NCI-H82 treated with DMSO at 0.1 percent for 48 hours (cell line): ENCODE results near the gene NEU4.
"Not testable (repeated sequence)": the region's sequence is repeated elsewhere in the genome, so short reads cannot be mapped to it uniquely, and the experiment has no call there.

Experiments used
- DNase-seq: peaks from one replicate; lab custom pipeline; 2025; ENCODE audit not compliant: unreplicated experiment; lab: John Stamatoyannopoulos, UW

The NEU4 gene

DNA sequence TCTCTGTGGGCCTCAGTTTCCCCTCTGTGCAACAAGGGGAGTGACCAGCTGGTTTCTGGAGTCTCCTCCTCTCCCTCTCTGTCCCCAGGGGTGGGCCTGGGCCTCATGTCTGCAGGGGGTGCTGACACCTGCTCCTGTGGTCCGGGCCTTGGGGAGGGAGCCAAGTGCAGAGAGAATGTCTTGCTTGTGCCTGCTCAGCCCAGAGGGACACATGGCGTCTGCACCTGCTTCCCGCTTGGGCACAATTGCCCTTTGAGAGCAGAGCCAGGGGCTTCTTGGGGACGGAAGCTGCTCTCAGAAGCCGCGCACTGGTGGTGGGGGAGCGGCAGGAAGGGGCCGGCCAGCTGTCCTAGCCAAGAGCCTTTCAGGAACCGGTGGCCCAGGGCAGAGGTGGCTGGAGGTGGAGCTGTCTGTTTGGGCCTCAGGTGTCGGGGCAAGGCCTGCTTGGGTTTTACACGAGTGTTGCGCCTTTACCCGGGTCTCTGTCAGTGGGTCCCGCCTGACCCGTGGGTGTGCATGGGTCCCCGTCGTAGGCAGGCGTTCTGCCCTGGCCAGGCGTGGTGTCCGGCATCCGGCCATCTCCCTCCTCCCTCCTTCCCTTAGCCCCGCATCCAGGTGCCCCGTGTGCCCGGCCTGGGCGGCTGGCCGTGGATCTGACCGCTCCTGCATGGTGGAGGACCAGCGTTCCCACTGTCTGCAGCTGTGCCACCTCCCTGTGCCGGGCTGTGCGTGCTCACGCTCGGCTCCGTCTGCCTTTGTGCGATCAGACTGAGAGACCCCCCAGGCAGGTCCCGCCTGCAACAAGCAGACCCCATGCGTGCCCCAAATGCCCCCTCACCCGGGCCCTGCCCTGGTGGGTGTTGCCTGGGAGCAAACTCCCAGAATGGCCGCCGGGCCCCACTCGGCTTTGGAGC lies 4.0 kb downstream of the NEU4 start:
- no peak for DNase-seq

DNA sequence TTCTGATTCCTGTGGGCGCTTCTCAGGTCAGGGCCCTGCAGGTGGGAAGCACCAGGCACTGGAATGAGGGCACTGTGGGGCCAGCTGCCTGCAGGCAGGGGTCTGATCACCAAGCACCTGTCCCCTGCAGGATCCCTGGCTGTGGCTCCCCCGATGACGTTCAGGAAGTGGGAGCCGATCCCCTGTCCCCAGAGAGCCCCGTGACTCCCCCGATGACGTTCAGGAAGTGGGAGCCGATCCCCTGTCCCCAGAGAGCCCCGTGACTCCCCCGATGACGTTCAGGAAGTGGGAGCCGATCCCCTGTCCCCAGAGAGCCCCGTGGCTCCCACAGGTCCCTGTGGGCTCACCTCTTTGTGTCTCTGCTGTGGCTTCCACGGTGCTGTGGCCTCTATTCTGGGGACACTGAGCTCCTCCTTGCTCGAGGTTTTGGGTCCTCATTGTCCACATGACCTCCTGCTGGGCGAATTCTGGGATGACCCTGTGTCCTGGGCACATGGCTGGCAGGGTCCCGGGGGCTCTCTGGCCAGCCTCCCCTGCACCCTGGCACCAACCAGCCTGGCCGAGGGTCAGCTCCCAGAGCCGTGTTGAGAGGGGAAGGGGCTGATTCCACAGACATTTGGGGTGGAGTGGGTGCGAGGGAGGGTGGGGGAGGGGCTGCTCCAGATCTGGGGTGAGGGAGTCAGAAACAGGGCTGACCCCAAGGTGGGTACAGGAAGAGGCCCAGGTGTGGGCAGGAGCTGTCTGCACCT lies 4.8 kb downstream of the NEU4 start:
- no peak for DNase-seq

DNA sequence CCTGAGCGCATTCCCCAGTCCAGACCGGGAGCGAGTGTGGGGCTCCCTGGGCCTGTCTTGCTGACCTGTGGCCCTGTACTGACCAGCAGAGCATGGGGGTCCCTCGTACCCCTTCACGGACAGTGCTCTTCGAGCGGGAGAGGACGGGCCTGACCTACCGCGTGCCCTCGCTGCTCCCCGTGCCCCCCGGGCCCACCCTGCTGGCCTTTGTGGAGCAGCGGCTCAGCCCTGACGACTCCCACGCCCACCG lies 5.3 kb downstream of the NEU4 start:
- no peak for DNase-seq

DNA sequence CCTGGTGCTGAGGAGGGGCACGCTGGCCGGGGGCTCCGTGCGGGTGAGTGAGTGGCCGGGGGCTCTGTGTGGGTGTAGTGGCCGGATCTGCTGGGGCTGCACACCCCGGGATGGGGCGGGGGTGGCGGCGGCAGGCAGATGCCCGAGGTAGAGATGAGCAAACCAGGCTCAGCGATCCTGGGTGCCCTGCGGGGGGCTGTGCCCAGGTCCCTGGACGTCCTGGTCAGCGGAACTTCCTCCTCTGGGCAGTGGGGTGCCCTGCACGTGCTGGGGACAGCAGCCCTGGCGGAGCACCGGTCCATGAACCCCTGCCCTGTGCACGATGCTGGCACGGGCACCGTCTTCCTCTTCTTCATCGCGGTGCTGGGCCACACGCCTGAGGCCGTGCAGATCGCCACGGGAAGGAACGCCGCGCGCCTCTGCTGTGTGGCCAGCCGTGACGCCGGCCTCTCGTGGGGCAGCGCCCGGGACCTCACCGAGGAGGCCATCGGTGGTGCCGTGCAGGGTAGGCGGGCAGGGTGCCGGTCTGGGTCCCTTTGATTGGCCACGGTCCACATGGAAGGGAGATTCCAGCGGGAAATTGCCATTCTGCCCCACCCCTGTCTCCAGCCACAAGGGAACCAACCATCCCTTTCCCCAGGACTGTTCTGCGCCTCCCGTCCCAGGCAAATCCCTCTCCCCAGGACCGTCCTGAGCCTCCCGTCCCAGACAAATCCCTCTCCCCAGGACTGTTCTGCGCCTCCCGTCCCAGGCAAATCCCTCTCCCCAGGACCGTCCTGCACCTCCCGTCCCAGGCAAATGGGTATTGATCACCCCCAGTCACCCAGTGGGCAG lies 5.9 kb downstream of the NEU4 start:
- no peak for DNase-seq

DNA sequence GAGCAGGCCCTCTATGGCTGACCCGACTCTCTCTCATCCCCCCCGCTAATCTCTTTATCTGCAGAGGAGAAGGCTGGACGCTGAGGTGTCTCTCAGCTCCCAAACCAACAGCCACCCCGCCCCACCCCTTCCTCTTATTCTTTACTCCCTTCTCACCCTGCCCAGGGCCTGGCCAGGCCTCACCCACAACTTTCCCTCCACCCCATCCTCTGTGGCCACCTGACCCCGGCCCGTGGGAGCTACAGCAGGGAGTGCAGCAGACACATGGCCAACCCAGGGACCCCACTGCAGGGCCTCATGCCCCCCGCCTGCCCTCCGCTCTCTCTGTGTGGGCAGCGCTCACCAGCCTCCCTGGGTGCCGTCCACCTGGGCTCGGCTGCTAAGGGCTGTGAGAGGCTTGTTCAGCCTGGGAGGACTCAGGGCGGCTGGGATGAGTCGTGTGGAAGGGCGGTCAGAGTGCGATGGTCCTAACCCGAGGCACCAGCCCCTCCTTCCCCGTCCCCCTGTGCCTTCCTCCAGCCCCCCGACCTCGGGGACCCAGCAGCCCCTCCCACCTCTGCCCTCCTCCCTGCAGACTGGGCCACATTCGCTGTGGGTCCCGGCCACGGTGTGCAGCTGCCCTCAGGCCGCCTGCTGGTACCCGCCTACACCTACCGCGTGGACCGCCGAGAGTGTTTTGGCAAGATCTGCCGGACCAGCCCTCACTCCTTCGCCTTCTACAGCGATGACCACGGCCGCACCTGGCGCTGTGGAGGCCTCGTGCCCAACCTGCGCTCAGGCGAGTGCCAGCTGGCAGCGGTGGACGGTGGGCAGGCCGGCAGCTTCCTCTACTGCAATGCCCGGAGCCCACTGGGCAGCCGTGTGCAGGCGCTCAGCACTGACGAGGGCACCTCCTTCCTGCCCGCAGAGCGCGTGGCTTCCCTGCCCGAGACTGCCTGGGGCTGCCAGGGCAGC lies 6.8 kb downstream of the NEU4 start:
- DNase-seq = no peak

DNA sequence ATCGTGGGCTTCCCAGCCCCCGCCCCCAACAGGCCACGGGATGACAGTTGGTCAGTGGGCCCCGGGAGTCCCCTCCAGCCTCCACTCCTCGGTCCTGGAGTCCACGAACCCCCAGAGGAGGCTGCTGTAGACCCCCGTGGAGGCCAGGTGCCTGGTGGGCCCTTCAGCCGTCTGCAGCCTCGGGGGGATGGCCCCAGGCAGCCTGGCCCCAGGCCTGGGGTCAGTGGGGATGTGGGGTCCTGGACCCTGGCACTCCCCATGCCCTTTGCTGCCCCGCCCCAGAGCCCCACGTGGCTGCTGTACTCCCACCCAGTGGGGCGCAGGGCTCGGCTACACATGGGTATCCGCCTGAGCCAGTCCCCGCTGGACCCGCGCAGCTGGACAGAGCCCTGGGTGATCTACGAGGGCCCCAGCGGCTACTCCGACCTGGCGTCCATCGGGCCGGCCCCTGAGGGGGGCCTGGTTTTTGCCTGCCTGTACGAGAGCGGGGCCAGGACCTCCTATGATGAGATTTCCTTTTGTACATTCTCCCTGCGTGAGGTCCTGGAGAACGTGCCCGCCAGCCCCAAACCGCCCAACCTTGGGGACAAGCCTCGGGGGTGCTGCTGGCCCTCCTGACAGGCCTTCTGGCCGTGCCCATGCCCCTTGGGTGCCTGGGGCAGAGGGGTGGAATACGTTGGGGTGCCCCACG lies 7.6 kb downstream of the NEU4 start:
- DNase-seq = no peak

DNA sequence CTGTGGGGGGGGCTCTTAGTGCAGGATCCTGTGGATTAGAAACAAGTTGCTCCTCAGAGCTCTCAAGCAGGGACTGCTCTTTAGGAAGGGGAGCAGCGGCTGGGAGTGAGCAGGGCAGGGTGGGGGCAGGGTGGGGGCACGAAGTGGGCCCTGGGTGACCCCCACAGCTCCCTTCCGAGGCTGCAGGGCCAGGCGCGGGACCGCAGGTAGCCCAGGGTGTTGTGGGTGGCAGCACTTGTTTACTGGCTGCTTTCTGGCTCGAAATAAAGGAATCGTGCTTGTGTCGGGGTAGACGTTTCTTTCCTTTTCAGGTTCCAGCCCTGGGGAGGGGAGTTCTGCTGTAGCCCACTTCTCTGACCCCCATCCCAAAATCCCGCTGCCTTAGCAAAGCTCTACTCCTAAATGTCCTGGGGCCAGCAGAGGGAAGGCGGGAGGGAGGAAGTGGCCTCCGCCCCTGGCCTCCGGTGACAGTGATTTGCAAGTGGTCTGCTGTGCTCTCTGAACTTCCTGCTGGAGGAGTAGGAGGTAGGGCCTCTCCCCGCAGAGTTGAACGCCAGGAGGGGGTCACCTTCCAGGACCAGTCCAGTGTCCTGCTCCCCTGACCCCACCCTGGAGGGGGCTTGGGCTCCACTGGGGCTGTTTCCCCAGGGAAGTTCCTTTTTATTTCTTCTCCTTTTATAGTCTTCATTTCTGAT lies 8.3 kb downstream of the NEU4 start:
- DNase-seq = no peak

DNA sequence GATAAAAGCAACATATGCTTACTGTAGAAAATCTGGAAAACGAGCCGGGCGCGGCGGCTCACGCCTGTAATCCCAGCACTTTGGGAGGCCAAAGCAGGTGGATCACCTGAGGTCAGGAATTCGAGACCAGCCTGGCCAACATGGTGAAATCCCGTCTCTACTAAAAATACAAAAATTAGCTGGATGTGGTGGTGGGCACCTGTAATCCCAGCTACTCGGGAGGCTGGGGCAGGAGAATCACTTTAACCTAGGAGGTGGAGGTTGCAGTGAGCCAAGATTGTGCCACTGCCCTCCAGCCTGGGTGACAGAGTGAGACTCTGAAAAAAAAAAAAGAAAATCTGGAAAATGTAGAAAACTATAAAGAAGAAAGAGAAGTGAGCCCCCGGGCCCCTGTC lies 8.8 kb downstream of the NEU4 start:
- DNase-seq = not testable (repeated sequence)

DNA sequence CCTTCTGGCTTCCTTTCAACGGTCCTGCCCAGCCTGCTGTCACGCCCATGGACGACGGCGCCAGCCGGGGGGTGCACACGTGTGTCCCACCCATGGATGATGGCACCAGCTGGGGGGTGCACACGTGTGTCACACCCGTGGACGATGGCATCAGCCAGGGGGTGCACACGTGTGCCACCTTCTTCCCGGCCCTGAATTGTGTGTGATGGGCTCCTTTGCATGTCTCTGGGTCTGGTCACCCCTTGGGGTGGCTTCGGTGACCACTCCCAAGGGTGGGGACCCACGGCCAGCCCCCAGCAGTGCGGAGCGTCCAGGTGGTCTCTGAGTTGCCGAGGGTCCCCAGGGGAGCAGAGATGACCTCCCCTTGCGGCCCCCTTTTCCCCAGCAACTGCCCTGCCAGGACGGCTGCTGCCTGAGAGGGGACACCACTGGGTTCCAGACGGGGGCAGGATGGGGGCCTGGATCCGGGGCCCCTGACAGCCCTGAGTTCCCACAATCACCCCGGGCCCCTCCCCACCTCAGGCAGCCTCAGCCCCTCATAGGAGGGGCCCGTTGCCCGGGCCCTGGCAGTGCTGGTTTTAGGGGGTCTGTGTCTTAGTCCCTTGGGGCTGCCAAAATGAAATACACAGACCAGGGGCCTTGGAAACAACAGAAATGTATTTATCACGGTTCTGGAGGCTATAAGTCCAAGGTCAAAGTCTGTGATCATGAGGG lies 9.4 kb downstream of the NEU4 start:
- no peak for DNase-seq

DNA sequence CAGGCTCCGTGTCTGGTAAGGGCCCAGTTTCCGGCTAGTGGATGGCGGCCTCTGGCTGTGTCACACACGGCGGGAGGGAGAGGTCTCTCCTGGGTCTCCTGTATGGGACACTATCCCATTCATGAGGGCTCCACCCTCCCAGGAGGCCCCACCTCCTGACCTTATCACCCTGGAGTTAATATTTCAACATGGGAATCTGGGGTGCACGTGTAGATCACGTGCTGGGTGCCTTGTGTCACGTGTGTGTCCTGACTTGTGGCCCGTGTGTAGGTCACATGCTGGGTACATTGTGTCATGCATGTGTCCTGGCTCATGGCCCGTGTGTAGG lies 9.9 kb downstream of the NEU4 start:
- no peak for DNase-seq

DNA sequence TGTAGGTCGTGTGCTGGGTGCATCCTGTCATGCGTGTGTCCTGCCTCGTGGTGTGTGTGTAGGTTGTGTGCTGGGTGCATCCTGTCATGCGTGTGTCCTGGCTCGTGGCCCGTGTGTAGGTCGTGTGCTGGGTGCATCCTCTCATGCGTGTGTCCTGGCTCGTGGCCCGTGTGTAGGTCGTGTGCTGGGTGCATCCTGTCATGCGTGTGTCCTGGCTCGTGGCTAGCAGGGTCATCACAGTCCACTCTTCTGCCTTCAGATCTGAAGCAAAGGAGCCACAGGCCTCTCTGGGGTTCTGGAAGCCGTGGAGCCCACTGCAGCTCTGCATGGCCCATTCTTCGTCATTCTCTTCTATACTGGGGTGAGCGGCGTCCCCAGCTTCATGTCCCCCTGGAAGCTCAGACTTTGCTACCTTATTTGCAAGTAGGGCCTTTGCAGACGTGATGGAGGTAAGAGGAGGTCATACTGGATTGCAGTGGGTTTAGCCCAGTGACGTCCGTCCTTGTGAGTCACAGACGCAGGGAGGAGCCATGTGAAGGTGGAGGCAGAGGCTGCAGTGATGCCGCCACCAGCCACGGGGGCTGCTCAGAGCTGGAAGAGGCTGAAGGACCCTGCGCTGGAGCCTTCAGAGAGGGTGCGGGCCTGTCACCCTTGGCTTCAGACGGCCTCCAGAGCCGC lies 11.1 kb downstream of the NEU4 start:
- DNase-seq = not testable (repeated sequence)

DNA sequence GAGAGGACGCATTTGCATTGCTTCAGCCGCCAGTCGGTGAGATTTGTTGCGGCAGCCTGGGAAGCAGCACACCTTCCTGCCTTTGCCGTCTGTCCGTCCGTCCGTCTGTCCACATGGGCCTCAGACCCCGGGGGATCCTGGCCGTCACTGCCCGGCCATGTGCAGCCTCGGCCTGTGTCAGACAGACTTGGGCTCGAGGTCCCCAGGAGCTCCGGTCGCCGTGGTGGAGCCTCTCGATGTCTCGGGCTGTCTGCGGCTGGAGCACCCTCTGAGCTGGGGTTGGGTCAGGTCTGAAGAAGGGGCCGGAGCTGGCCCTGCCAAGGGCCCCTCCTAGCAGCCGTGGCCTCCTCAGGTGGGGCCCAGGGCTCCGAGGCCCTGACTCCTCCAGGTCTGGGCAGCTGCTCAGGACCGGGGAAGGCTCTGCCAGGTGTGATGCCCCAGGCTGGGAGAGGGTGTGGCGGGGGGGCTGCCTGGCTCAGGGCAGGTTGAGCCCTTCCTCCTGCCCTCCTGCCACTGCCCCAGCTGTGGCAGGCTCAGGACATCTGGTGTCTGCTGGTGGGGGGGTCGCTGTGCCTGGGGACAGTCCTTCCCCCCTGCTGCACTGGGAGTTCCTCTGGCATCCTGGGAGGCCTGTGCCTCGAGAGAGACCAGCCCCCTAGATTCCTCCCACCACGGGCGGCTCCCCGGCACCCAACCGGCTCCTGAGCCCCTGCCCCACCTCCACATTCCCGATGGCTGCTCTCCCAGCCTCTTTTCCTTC lies 11.8 kb downstream of the NEU4 start:
- DNase-seq = no peak

DNA sequence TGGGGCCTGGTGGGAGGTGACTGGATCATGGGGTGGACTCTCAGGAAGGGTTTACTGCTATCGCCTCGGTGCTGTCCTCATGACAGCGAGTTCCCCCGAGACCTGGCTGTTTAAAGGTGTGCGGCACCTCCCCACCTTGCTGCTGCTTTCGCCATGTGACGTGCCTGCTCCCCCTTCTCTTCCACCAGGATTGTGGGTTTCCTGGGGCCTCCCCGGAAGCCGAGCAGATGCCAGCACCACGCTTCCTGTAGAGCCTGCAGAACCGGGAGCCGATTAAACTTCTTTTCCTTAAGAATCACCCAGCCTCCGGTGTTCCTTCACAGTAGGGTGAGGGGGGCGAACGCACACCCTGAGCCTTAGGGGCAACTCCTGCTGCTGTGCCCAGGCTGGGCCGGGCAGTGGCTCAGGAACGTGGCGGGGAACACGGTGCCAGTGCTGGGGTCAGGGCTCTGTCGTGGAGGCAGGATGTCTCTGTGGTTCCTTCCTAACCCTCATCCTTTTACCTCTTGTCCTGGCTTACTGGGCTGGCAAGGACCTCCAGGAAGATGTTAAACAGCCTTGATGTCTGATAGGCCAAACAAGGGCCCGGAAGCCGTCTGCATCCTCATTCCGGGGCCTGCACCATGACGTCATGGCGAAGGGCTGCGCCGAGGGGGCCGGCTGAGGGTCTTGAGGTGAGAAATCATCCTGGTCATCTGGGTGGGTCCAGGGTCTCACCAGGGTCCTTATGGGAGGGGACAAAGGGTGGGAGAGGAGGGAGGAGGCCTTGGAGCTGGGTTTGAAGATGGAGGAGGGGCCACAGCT lies 12.7 kb downstream of the NEU4 start:
- DNase-seq = no peak

DNA sequence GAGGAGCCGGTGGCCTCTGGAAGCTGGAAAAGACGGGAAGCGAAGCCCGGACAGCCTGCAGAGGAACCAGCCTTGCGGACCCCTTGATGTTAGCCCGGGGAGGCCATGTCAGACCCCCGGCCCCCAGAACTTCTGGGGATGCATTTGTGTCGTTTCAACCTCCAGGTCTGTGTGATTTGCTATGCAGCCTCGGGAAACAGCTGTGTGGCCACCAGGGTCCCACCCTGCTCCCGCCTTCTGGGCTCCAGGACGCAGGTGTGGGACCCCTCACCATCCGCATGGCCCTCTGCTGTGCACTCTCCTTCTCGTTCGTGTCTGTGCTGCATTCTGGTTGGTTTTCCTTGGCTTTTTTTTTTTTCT lies 13.3 kb downstream of the NEU4 start:
- DNase-seq = no peak

DNA sequence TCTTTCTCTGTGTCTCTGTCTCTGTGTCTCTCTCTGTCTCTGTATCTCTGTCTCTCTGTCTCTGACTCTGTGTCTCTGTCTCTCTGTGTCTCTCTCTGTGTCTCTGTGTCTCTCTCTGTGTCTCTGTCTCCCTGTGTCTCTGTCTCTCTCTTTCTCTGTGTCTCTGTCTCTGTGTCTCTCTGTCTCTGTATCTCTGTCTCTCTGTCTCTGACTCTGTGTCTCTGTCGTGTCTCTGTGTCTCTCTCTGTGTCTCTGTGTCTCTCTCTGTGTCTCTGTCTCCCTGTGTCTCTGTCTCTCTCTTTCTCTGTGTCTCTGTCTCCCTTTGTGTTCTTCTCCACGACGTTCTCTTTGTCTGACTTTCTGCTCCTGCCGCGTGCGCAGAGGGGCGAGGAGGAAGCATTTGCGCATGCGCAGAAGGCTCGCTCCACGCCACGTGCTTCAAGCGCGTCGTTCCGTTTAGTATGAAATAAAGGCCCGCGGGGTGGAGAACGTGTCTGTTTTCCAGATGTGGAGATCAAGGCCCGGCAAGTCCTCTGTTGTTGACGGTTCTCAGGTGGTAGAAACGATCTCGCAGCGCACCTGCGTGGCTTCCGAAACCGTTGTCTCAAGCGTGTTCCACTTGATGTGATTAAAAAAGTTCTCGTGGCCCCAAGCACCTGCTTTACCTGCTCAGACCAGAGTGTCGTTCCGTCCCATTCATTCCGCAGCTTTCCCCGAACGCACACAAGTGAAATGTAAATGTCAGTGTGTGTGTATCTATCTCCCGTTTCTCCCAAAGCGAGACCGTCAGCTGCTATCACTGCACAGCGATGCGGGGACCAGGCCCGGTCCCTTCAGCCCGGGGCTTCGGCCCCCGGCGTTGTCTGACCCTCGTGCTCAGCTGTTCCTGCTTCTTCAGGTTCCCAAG lies 14.8 kb downstream of the NEU4 start:
- not testable (repeated sequence) for DNase-seq

DNA sequence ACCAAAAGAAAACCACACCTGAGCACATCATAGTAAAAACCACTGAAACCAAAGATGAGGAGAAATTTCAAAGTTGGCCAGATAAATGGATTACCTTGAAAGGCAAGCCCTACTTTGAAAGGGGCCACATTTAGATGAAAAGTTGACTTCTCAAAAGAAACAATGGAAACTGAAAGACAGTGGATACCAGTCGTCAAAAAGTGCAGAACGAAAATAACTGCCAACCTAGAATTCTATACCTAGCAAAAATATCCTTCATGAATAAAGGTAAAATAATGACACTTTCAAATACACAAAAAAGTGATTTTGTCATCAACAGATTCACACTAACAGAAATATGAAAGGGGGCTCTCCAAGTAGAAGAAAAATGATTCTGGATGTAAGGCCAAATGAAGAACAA lies 18.4 kb downstream of the NEU4 start:
- no peak for DNase-seq
